GM18951 (cell line): Measurements from ENCODE around the gene BRAP.
"Not testable (repeated sequence)": the region's sequence is repeated elsewhere in the genome, so short reads cannot be mapped to it uniquely, and the experiment has no call there.

Experiments used
- POLR2A ChIP-seq: IDR thresholded peaks from 4 replicates; pipeline ENCODE4 v1.6.1; 2011; ENCODE audit warnings: mild to moderate bottlenecking; ENCODE audit not compliant: insufficient read length, insufficient read depth; ENCODE audit errors: extremely low read depth
- in situ Hi-C: fragments of 300-500 bp; cut with MboI; formaldehyde crosslinking; loops from one replicate; pipeline ENCODE4 v1.12.0; 2022; ENCODE audit warnings: low sequenced_read_pairs, mixed read lengths, inconsistent platforms; ENCODE audit not compliant: unreplicated experiment

The BRAP gene

GRCh38 chr12:111687952-111688351 is 2.2 kb upstream of the BRAP start:
- no peak for TF ChIP-seq POLR2A
- in situ Hi-C loops, result no loop called here

GRCh38 chr12:111687255-111687654 is 1.5 kb upstream of the BRAP start:
- no peak for TF ChIP-seq POLR2A
- in situ Hi-C loops, result no loop called here

GRCh38 chr12:111686574-111687105 is 884 bp upstream of the BRAP start:
- in situ Hi-C loops, result no loop called here
- no peak for TF ChIP-seq POLR2A

GRCh38 chr12:111685322-111685810 is 390 bp downstream of the BRAP start:
- TF ChIP-seq POLR2A, result no peak
- in situ Hi-C loops, result no loop called here

GRCh38 chr12:111684485-111685198 is 1.1 kb downstream of the BRAP start:
- in situ Hi-C loops, result not testable (repeated sequence)

GRCh38 chr12:111677186-111677585 is 8.6 kb downstream of the BRAP start:
- in situ Hi-C loops, result no loop called here
- no peak for TF ChIP-seq POLR2A

GRCh38 chr12:111673503-111673902 is 12.3 kb downstream of the BRAP start:
- in situ Hi-C loops, result loop anchor here (25.0 kb wide), 1 partner anchor 336 kb away; no protein-coding TSS in a partner anchor
- no peak for TF ChIP-seq POLR2A

GRCh38 chr12:111672822-111673381 is 12.9 kb downstream of the BRAP start:
- no peak for TF ChIP-seq POLR2A
- in situ Hi-C loops, result loop anchor here (25.0 kb wide), 1 partner anchor 336 kb away; no protein-coding TSS in a partner anchor

- in situ Hi-C loops, result loop anchor here (25.0 kb wide), 1 partner anchor 328 kb away; no protein-coding TSS in a partner anchor
- TF ChIP-seq POLR2A, result no peak
Measured at GRCh38 chr12:111664961-111665865, 20.5 kb downstream of the BRAP start.

GRCh38 chr12:111664499-111664898 is 21.3 kb downstream of the BRAP start:
- no peak for TF ChIP-seq POLR2A
- in situ Hi-C loops, result loop anchor here (25.0 kb wide), 1 partner anchor 327 kb away; no protein-coding TSS in a partner anchor

GRCh38 chr12:111656016-111656415 is 29.7 kb downstream of the BRAP start:
- TF ChIP-seq POLR2A, result no peak
- in situ Hi-C loops, result loop anchor here (25.0 kb wide), 1 partner anchor 319 kb away; no protein-coding TSS in a partner anchor

GRCh38 chr12:111655356-111655755 is 30.4 kb downstream of the BRAP start:
- TF ChIP-seq POLR2A, result no peak
- in situ Hi-C loops, result loop anchor here (25.0 kb wide), 1 partner anchor 318 kb away; no protein-coding TSS in a partner anchor

GRCh38 chr12:111653596-111653995 is 32.2 kb downstream of the BRAP start:
- no peak for TF ChIP-seq POLR2A
- in situ Hi-C loops, result loop anchor here (25.0 kb wide), 1 partner anchor 316 kb away; no protein-coding TSS in a partner anchor

GRCh38 chr12:111652530-111652929 is 33.2 kb downstream of the BRAP start:
- in situ Hi-C loops, result loop anchor here (25.0 kb wide), 1 partner anchor 315 kb away; no protein-coding TSS in a partner anchor
